Left lobe of liver (tissue), 2 donors: ENCODE data around the gene ARL6IP6. TPM values are rescaled to one million over a fixed set of nuclear protein-coding genes. Genes with fewer than 3 reads are reported as not detected.
"Not testable (repeated sequence)": the region's sequence is repeated elsewhere in the genome, so short reads cannot be mapped to it uniquely, and the experiment has no call there.

Source experiments
- ATAC-seq: fragments of 200-7000 bp; cut with Tn5 transposase; one replicate; pipeline ENCODE4 v1.9.1; 2020; ENCODE audit warnings: mild to moderate bottlenecking, moderate library complexity
- DNase-seq: peaks from one replicate; pipeline ENCODE4 v3.0.0-alpha.2; 2020; ENCODE audit warnings: low spot score
- total RNA-seq: library from RNA; stranded (reverse); gene quantifications from one replicate; pipeline ENCODE4 v1.2.1, GENCODE V29; 2021
- donor health status: DM: no; HTN: no; CAD: no; lungs with moderate emphysema.
- donor health status: DM: no; HTN: yes; CAD: no.

The ARL6IP6 gene
- total RNA-seq, 1 donor from 2014 or later, result 2.2 TPM

- ATAC-seq (no peak), DNase-seq (no peak)
Measured at GRCh38 chr2:152720794-152721193, 2.4 kb downstream of the ARL6IP6 start.

GRCh38 chr2:152722639-152723038 lies 4.2 kb downstream of the ARL6IP6 start:
- DNase-seq, ATAC-seq: not testable (repeated sequence)

- ATAC-seq (no peak), DNase-seq (no peak)
Measured at GRCh38 chr2:152723918-152724317, 5.5 kb downstream of the ARL6IP6 start.

- ATAC-seq (no peak), DNase-seq (no peak)
Measured at GRCh38 chr2:152729844-152730243, 11.4 kb downstream of the ARL6IP6 start.

- ATAC-seq, result peak; percentile 59
- DNase-seq, result no peak
Measured at GRCh38 chr2:152730591-152731333, 12.3 kb downstream of the ARL6IP6 start.

- not testable (repeated sequence) for DNase-seq, ATAC-seq
Measured at GRCh38 chr2:152737509-152737908, 19.1 kb downstream of the ARL6IP6 start.

- peak; percentile 66 for ATAC-seq
- no peak for DNase-seq
Measured at GRCh38 chr2:152738438-152738837, 20.0 kb downstream of the ARL6IP6 start.

- DNase-seq, ATAC-seq: not testable (repeated sequence)
Measured at GRCh38 chr2:152739705-152740104, 21.3 kb downstream of the ARL6IP6 start.

- peak; percentile 94 for ATAC-seq
- no peak for DNase-seq
Measured at GRCh38 chr2:152740743-152741328, 22.4 kb downstream of the ARL6IP6 start.

- ATAC-seq, result peak; percentile 81
- DNase-seq, result no peak
Measured at GRCh38 chr2:152743002-152743401, 24.6 kb downstream of the ARL6IP6 start.

- not testable (repeated sequence) for ATAC-seq, DNase-seq
Measured at GRCh38 chr2:152747751-152748150, 29.3 kb downstream of the ARL6IP6 start.

- DNase-seq, result no peak
- no peak for ATAC-seq
Measured at GRCh38 chr2:152755029-152755428, 36.6 kb downstream of the ARL6IP6 start.

GRCh38 chr2:152759290-152760072 lies 41.1 kb downstream of the ARL6IP6 start:
- no peak for ATAC-seq
- DNase-seq, result no peak

GRCh38 chr2:152761214-152761613 lies 42.8 kb downstream of the ARL6IP6 start:
- no peak for DNase-seq
- no peak for ATAC-seq

- no peak for DNase-seq
- no peak for ATAC-seq
Measured at GRCh38 chr2:152762202-152762601, 43.8 kb downstream of the ARL6IP6 start.

- not testable (repeated sequence) for DNase-seq
Measured at GRCh38 chr2:152763208-152763607, 44.8 kb downstream of the ARL6IP6 start.

GRCh38 chr2:152763651-152764050 lies 45.2 kb downstream of the ARL6IP6 start:
- no peak for DNase-seq
- no peak for ATAC-seq

More at GRCh38 chr2:152763208-152763607, 44.8 kb downstream of the ARL6IP6 start:
- not testable (repeated sequence) for ATAC-seq

- ATAC-seq, result peak; percentile 58
- no peak for DNase-seq
Measured at GRCh38 chr2:152766928-152767327, 48.5 kb downstream of the ARL6IP6 start.

- ATAC-seq, result no peak
- DNase-seq, result no peak
Measured at GRCh38 chr2:152781175-152781574, 62.8 kb downstream of the ARL6IP6 start.

GRCh38 chr2:152782171-152782570 lies 63.8 kb downstream of the ARL6IP6 start:
- DNase-seq, result no peak
- ATAC-seq, result no peak

- DNase-seq, result no peak
- ATAC-seq, result no peak
Measured at GRCh38 chr2:152790883-152791282, 72.5 kb downstream of the ARL6IP6 start.

GRCh38 chr2:152791979-152792378 lies 73.6 kb downstream of the ARL6IP6 start:
- DNase-seq (no peak), ATAC-seq (no peak)
